ENCODE results near the gene FOCAD. TPM values are rescaled to one million over a fixed set of nuclear protein-coding genes. Genes with fewer than 3 reads are reported as not detected.

The FOCAD gene
- total RNA-seq, 2 donors from 2014 or later = 42.5 to 50.1 TPM

DNA sequence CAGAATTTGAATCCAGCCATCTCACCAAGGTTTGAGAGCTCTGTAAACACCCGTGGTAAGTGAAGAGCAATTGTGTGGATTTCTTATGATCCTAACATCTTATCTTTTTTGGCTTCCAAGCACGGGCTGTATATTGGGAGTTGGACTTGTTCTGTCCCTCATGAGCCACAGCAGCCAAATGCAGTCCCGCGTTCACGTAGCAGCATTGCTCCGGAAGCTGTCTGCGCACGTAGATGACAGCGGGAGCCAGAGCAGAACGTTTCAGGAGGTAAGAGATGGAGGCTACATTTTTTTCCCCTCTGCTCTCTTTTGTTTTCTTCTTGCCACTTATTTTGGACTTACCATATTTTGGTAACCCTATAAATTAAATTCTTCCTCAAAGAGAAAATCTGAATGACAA lies 260.4 kb downstream of the FOCAD start:
- Histone ChIP-seq H3K36me3 (no peaks in the 10 kb centered on the region), H3K27ac (no peak overlapping the region), H3K9me3 (no peaks in the 10 kb centered on the region), H3K4me1 (no peaks in the 10 kb centered on the region), H3K27me3 (no peaks in the 10 kb centered on the region), H3K4me3 (no peak overlapping the region)
- DNase-seq (ENCODE audit: low spot score) = no peak
- TF ChIP-seq, protein P1, sequence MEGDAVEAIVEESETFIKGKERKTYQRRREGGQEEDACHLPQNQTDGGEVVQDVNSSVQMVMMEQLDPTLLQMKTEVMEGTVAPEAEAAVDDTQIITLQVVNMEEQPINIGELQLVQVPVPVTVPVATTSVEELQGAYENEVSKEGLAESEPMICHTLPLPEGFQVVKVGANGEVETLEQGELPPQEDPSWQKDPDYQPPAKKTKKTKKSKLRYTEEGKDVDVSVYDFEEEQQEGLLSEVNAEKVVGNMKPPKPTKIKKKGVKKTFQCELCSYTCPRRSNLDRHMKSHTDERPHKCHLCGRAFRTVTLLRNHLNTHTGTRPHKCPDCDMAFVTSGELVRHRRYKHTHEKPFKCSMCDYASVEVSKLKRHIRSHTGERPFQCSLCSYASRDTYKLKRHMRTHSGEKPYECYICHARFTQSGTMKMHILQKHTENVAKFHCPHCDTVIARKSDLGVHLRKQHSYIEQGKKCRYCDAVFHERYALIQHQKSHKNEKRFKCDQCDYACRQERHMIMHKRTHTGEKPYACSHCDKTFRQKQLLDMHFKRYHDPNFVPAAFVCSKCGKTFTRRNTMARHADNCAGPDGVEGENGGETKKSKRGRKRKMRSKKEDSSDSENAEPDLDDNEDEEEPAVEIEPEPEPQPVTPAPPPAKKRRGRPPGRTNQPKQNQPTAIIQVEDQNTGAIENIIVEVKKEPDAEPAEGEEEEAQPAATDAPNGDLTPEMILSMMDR (IDR thresholded peaks at IDR 0.05) = no peak

DNA sequence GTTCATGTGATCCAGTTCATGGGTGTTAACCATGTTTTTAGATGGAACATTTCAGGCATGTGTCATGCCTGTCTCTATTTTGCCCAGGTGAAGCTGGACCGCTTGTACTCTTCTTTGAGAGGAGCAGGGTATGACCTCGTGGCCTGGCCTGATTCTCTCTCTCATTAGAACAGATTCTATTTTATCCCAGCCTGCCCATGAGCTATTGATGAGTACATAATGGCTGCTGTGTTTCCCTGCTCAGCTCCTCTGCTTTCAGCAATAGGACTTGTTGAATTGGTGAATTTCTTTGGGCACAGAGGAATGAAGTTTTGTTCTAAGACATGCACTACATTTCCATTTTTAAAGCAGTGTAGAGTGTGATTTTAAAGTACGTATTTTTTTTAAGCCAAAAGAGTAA lies 261.2 kb downstream of the FOCAD start:
- H3K27ac ChIP-seq = no peak overlapping the region
- no peak overlapping the region for H3K4me3 ChIP-seq
- H3K4me1 ChIP-seq = no peaks in the 10 kb centered on the region
- TF ChIP-seq, protein P1 (IDR thresholded peaks at IDR 0.05) = no peak
- H3K36me3 ChIP-seq = no peaks in the 10 kb centered on the region
- no peaks in the 10 kb centered on the region for H3K27me3 ChIP-seq
- H3K9me3 ChIP-seq = no peaks in the 10 kb centered on the region
- DNase-seq (ENCODE audit: low spot score) = no peak

DNA sequence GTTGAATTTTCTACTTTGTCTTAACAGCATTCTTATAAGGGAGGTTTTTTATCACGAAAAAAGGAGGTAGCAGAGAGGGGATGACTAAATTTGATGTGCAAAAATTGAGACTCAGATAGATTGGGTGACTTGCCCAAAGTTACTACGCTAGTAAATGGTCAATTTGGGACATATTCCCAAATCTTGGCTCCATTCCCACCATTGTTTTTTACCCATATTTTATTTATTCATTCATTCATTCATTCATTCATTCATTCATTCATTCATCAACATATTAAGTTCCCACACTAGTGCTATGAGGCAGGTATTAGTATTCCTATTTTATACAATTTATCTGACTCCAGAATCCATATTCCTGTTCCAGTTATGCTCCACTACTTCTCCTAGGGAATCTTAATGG lies 261.8 kb downstream of the FOCAD start:
- H3K9me3 ChIP-seq = no peaks in the 10 kb centered on the region
- no peak overlapping the region for H3K4me3 ChIP-seq
- H3K4me1 ChIP-seq = no peaks in the 10 kb centered on the region
- no peaks in the 10 kb centered on the region for H3K27me3 ChIP-seq
- H3K27ac ChIP-seq = no peak overlapping the region
- H3K36me3 ChIP-seq = peaks cover 3% of the 10 kb centered on the region
- no peak for DNase-seq (ENCODE audit: low spot score)
- TF ChIP-seq, protein P1 (IDR thresholded peaks at IDR 0.05) = no peak

DNA sequence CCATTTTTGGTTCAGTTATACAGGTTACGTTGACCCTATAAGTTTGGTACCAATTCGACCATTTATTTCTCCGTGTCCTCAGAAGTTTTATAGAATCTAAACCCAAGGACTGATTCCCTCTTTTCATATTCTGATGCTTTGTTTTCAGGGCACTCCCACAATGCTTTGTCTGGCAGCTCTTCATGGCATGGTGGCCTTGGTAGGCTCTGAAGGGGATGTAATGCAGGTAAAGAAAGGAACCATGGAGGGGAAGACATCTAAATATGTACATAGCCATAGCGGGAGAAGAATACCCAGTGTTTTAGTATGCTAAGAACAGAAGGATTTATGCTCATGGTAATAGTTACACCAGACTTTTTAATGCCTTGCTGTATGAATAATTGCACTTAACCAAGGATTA lies 264.6 kb downstream of the FOCAD start:
- Histone ChIP-seq H3K4me1 (no peaks in the 10 kb centered on the region), H3K4me3 (no peak overlapping the region), H3K27me3 (no peaks in the 10 kb centered on the region), H3K36me3 (peaks cover 23% of the 10 kb centered on the region), H3K9me3 (no peaks in the 10 kb centered on the region), H3K27ac (no peak overlapping the region)
- DNase-seq (ENCODE audit: low spot score) = no peak
- TF ChIP-seq, protein P1 (IDR thresholded peaks at IDR 0.05) = no peak

DNA sequence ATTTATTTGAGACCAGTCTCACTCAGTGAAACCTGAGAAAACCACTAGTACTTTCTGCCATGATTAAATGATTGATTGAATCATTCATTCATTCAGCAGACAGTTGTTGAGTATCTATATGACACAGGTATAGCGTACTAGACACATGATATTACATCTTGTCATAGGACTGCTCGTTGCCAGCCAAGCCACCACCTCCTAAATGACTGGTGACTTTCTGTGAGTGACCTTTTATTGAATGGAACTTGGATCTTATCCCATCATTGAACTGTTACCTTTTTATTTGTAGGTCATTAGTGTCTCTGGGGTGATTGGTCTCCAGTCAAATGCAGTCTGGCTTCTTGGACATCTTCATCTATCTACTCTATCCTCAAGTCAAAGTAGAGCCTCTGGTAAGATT lies 266.6 kb downstream of the FOCAD start:
- Histone ChIP-seq H3K9me3 (no peaks in the 10 kb centered on the region), H3K36me3 (peaks cover 23% of the 10 kb centered on the region), H3K4me1 (no peaks in the 10 kb centered on the region), H3K27me3 (no peaks in the 10 kb centered on the region), H3K4me3 (no peak overlapping the region), H3K27ac (no peak overlapping the region)
- no peak for DNase-seq (ENCODE audit: low spot score)
- TF ChIP-seq, protein P1 (IDR thresholded peaks at IDR 0.05) = no peak

DNA sequence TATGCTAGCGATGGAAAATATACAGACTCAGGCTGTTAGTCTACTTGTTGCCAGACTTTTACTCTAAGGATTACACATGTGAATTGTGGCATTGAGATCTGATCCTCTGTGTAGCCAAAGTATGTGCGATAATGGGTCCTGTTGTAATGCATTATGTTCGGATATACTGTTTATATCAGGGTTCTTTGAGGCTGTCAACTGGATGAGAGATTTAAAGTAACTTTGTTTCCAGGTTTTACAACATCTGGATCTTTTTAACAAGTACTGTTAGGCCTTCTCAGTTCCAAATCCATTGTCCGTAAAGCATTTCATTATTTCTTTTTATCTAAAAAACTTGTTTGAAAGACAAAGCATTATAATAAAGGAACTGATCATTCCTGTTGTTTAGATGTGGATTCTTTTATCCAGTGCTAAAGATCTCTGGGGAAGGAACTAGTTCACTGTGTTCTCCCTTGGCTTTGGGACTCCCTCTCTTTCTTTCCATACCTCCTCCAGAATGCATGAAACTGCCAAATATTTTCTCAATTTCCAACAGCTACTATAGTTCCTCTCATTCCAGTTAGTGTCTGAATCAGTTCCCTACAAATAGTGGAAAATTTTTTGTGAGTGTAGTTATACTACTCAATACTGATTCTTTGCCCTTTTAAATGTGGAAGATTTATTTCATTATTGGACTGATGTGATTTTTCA lies 278.6 kb downstream of the FOCAD start:
- no peak for DNase-seq (ENCODE audit: low spot score)
- Histone ChIP-seq H3K27me3 (no peaks in the 10 kb centered on the region), H3K4me3 (no peak overlapping the region), H3K9me3 (no peaks in the 10 kb centered on the region), H3K4me1 (no peaks in the 10 kb centered on the region), H3K27ac (no peak overlapping the region), H3K36me3 (peaks cover 12% of the 10 kb centered on the region)
- TF ChIP-seq, protein P1 (IDR thresholded peaks at IDR 0.05) = no peak
